Kidney (tissue), 14 donors: ENCODE data around the gene EIF4E1B. TPM values are rescaled to one million over a fixed set of nuclear protein-coding genes. Genes with fewer than 3 reads are reported as not detected.

Source experiments
- DNase-seq, 5 donors: peaks; one replicate each; pipeline ENCODE4 v3.0.0-alpha.2; 2013 to 2020
- FAIRE-seq: peaks from 2 replicates; lab custom pipeline; 2012; peaks lifted over from hg19 to GRCh38; lab: Jason Lieb, UNC
- H3K27ac ChIP-seq, 2 donors: one replicate each; pipeline ENCODE4 v1.7.0; 2013; ENCODE audit warnings: low read depth in 2 of 2, low read length in 2 of 2, inconsistent platforms in 1 of 2
- H3K27me3 ChIP-seq: one replicate; pipeline ENCODE4 v1.7.1; 2013; ENCODE audit warnings: low read length, inconsistent platforms; ENCODE audit not compliant: control insufficient read depth, insufficient read depth
- H3K36me3 ChIP-seq, 3 donors: one replicate each; pipeline versions ENCODE4 v1.7.0 to v1.7.1; 2013; ENCODE audit warnings: low read length in 3 of 3, control low read depth in 1 of 3, inconsistent platforms in 1 of 3; ENCODE audit not compliant: insufficient read depth in 3 of 3, control insufficient read depth in 2 of 3
- H3K4me1 ChIP-seq, 3 donors: one replicate each; pipeline versions ENCODE4 v1.7.0 to v1.7.1; 2013; ENCODE audit warnings: low read length in 3 of 3, inconsistent platforms in 1 of 3, low read depth in 1 of 3; ENCODE audit not compliant: control insufficient read depth in 2 of 3, insufficient read depth in 2 of 3
- H3K4me3 ChIP-seq, 3 donors: one replicate each; pipeline versions ENCODE4 v1.7.0 to v1.8.1; 2013; ENCODE audit warnings: low read length in 3 of 3, control low read depth in 1 of 3, inconsistent platforms in 1 of 3
- H3K9ac ChIP-seq, 3 donors: one replicate each; pipeline versions ENCODE4 v1.7.0 to v1.7.1; 2013; ENCODE audit warnings: low read length in 3 of 3, control low read depth in 1 of 3, inconsistent platforms in 1 of 3
- H3K9me3 ChIP-seq, 3 donors: one replicate each; pipeline versions ENCODE4 v1.7.0 to v1.7.1; 2013; ENCODE audit warnings: low read length in 3 of 3, control low read depth in 1 of 3, inconsistent platforms in 1 of 3; ENCODE audit not compliant: control insufficient read depth in 2 of 3, insufficient read depth in 1 of 3
- CTCF ChIP-seq: IDR thresholded peaks from 3 replicates; pipeline ENCODE4 v1.5.1; 2012; ENCODE audit warnings: mild to moderate bottlenecking, moderate library complexity, borderline replicate concordance; ENCODE audit not compliant: insufficient read depth; ENCODE audit errors: extremely low read depth
- intact Hi-C: fragments of 100-400 bp; cut with DNase I; formaldehyde crosslinking; loops from one replicate; pipeline ENCODE4 v1.11.1; 2022
- polyA plus RNA-seq: library from polyadenylated mRNA; stranded (reverse); fragments of 350-450 nt; fragmentation: Illumina TruSeq; extraction: RNeasy Lipid Tissue Mini Kit (QIAGEN cat#74804); gene quantifications from one replicate; pipeline ENCODE4 v1.2.3, GENCODE V29; 2014; ENCODE audit warnings: low read depth, low replicate concordance; ENCODE audit not compliant: insufficient read depth
- total RNA-seq: library from RNA; stranded (reverse); fragmentation: NEBNext Ultra II Directional; extraction: Animal tissue kit (Norgen Biotek cat#: 25700); gene quantifications from one replicate; pipeline ENCODE4 v1.2.1, GENCODE V29; 2021
- donor health status: control.
- donor health status: control.
- donor health status: control.
- donor health status: control.
- donor health status: control.
- donor health status: DM: yes; HTN: yes; CAD: no.
- donor health status: Normal renal cell carcinoma (clear cell type).

The EIF4E1B gene
- total and polyA plus RNA-seq, 2 donors from 2014 or later = not detected

- Histone ChIP-seq H3K9ac (no peak overlapping the region), H3K9me3 (no peaks in the 10 kb centered on the region), H3K36me3 (no peaks in the 10 kb centered on the region), H3K4me1 (no peaks in the 10 kb centered on the region), H3K27me3 (no peaks in the 10 kb centered on the region), H3K27ac (no peak overlapping the region), H3K4me3 (no peak overlapping the region)
- DNase-seq = no peak
- no peak for TF ChIP-seq CTCF
- intact Hi-C loops = no loop called here
- FAIRE-seq = no peak
Observed at GRCh38 chr5:176667637-176668036, 37.2 kb downstream of the EIF4E1B start.

- H3K36me3 ChIP-seq = no peaks in the 10 kb centered on the region
- no peaks in the 10 kb centered on the region for H3K9me3 ChIP-seq
- H3K9ac ChIP-seq = no peak overlapping the region
- TF ChIP-seq CTCF = no peak
- no peak overlapping the region for H3K27ac ChIP-seq
- FAIRE-seq = no peak
- intact Hi-C loops = no loop called here
- DNase-seq = peak in 1 of 5 donors; percentile 18
- no peak overlapping the region for H3K4me3 ChIP-seq
- H3K4me1 ChIP-seq = no peaks in the 10 kb centered on the region
- H3K27me3 ChIP-seq = no peaks in the 10 kb centered on the region
Observed at GRCh38 chr5:176670449-176670848, 40.0 kb downstream of the EIF4E1B start.

- no peaks in the 10 kb centered on the region for H3K9me3 ChIP-seq
- DNase-seq = peak in 1 of 5 donors; percentile 17
- H3K36me3 ChIP-seq = no peaks in the 10 kb centered on the region
- H3K4me1 ChIP-seq = peaks cover 0 to 2% (median 0%) of the 10 kb centered on the region in 3 donors
- H3K9ac ChIP-seq = no peak overlapping the region
- no peak overlapping the region for H3K27ac ChIP-seq
- no peak for FAIRE-seq
- no peak overlapping the region for H3K4me3 ChIP-seq
- no peak for TF ChIP-seq CTCF
- intact Hi-C loops = no loop called here
- H3K27me3 ChIP-seq = no peaks in the 10 kb centered on the region
Observed at GRCh38 chr5:176671399-176671798, 40.9 kb downstream of the EIF4E1B start.
